Measurements from ENCODE around the gene BCAP31. TPM values are rescaled to one million over a fixed set of nuclear protein-coding genes. Genes with fewer than 3 reads are reported as not detected.

BCAP31 gene
- total RNA-seq, 1 donor from 2014 or later = 219 TPM

DNA sequence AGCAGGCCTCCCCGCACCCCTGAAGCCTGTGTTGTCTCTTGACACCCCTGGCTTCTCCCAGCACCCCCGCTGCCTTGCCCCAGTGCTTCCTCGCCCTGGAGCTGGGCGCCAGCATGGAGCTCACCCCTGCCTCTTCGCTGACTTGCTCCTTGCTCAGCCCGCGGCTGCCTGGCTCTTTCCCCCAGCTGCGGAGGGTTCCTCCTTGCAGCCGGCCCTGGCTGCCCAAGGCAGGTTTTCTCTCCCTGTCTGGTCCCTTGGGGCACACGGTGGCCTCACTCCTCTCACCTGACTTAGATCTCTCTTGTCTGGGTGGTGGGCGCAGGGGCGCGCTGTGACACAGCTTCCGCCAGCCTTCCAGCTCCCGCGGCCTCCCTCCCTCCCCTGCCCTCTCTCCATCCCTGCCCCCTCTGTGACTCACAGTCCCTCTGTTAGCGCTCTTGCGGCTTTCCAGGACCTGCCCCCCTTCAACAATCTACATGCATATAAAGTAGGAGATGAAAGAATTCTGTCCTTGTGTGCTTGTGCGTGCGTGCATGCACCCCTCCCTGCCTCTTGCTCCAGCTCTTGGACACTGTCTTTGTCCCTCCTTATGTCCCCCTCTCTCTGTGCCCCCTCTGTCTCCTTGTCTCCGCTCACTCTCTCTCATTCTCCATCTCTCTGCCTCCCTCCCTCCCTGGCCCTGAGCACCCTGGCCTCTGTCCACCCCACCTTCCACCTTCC is 42.1 kb upstream of the BCAP31 start:
- H3K9me3 ChIP-seq (ENCODE audit: insufficient read depth, low read depth, low read length) = no peaks in the 10 kb centered on the region
- Mint-ChIP-seq H3K27ac (ENCODE audit: unreplicated experiment) (no peak overlapping the region), H3K36me3 (ENCODE audit: low read depth, unreplicated experiment) (no peaks in the 10 kb centered on the region), H3K27me3 (ENCODE audit: low read depth, unreplicated experiment) (peaks cover 2% of the 10 kb centered on the region), H3K9me3 (ENCODE audit: unreplicated experiment) (no peaks in the 10 kb centered on the region), H3K4me3 (ENCODE audit: unreplicated experiment) (no peak overlapping the region), H3K4me1 (ENCODE audit: low read depth, unreplicated experiment) (no peaks in the 10 kb centered on the region)
- no peak for TF ChIP-seq EZH2 (IDR thresholded peaks at IDR 0.05; ENCODE audit: insufficient read depth, low read length)
- TF ChIP-seq, protein P1, sequence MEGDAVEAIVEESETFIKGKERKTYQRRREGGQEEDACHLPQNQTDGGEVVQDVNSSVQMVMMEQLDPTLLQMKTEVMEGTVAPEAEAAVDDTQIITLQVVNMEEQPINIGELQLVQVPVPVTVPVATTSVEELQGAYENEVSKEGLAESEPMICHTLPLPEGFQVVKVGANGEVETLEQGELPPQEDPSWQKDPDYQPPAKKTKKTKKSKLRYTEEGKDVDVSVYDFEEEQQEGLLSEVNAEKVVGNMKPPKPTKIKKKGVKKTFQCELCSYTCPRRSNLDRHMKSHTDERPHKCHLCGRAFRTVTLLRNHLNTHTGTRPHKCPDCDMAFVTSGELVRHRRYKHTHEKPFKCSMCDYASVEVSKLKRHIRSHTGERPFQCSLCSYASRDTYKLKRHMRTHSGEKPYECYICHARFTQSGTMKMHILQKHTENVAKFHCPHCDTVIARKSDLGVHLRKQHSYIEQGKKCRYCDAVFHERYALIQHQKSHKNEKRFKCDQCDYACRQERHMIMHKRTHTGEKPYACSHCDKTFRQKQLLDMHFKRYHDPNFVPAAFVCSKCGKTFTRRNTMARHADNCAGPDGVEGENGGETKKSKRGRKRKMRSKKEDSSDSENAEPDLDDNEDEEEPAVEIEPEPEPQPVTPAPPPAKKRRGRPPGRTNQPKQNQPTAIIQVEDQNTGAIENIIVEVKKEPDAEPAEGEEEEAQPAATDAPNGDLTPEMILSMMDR (IDR thresholded peaks at IDR 0.05; ENCODE audit: insufficient read depth, low read depth, low read length) = no peak
- H3K79me2 ChIP-seq (ENCODE audit: insufficient read depth, low read length) = no peaks in the 10 kb centered on the region
- peak overlapping the region; percentile 39 for H3K4me3 ChIP-seq (ENCODE audit: insufficient read depth, low read depth, low read length)
- FAIRE-seq (peak; percentile 5), DNase-seq (ENCODE audit: low read depth) (peak; percentile 61)
- H3K36me3 ChIP-seq (ENCODE audit: insufficient read depth, low read length) = no peaks in the 10 kb centered on the region
- peaks cover 5% of the 10 kb centered on the region for H4K20me1 ChIP-seq (ENCODE audit: insufficient read depth, low read length)
- H2AFZ ChIP-seq (ENCODE audit: low read depth, low read length) = peak overlapping the region; percentile 75
- peaks cover 25% of the 10 kb centered on the region for H3K4me1 ChIP-seq (ENCODE audit: insufficient read depth, low read length)
- H3K9ac ChIP-seq (ENCODE audit: low read length) = peak overlapping the region; percentile 76
- H3K27ac ChIP-seq (ENCODE audit: low read depth, low read length) = peak overlapping the region; percentile 68
- H3K4me2 ChIP-seq (ENCODE audit: low read length) = peak overlapping the region; percentile 87
- no peaks in the 10 kb centered on the region for H3K27me3 ChIP-seq (ENCODE audit: insufficient read depth, low read length)

DNA sequence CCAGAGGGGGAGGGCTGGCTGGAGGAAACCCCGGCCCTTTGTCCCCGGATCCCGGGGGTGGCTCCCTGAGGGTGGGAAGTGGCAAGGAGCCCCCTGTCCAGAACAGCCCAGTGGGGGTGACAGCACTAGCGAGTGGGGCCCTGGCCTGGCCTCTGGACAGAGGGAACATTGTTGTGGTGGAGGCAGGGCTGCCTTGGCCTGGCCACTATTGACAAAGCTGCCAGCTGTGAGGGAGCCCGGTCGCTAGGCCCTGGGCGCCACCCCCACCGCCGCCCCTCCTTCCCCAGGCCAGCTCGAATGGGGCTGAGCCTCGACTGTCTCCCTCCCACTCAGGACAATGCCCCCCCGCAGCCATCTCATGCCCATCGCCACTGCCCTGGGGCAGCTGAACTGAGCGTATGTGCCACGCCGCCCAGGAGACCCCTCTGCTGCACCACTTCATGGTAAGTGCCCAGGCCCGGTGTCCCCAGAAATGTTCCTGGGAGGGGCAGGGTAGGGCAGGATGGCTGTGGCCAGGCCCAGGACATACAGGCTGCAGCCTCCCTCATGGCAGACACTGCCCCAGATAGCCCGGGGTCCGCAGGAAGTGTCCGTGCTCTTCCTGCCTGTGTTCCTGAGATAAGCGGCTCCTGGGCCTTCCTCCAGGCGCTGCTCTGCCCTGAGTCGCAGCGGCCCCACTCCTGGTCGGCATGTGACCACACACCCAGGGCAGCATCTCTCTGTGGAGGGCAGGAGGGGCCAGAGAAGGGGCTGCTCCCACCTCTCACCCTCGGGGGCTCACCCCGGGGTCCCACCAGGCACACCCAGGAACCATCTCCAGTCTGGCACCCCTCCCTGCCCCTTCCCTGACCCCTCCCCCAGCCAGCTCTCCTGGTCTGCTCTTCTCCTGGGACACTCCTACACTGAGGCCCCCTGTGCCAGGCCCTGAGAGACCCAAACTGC is 41.2 kb upstream of the BCAP31 start:
- H3K4me2 ChIP-seq (ENCODE audit: low read length) = peak overlapping the region; percentile 87
- FAIRE-seq = no peak
- no peak for DNase-seq (ENCODE audit: low read depth)
- no peak for TF ChIP-seq EZH2 (IDR thresholded peaks at IDR 0.05; ENCODE audit: insufficient read depth, low read length)
- TF ChIP-seq, protein P1 (IDR thresholded peaks at IDR 0.05; ENCODE audit: insufficient read depth, low read depth, low read length) = no peak
- H3K36me3 ChIP-seq (ENCODE audit: insufficient read depth, low read length) = no peaks in the 10 kb centered on the region
- peaks cover 5% of the 10 kb centered on the region for H4K20me1 ChIP-seq (ENCODE audit: insufficient read depth, low read length)
- no peaks in the 10 kb centered on the region for H3K79me2 ChIP-seq (ENCODE audit: insufficient read depth, low read length)
- H3K4me3 ChIP-seq (ENCODE audit: insufficient read depth, low read depth, low read length) = peak overlapping the region; percentile 39
- H2AFZ ChIP-seq (ENCODE audit: low read depth, low read length) = peak overlapping the region; percentile 75
- H3K27me3 Mint-ChIP-seq (ENCODE audit: low read depth, unreplicated experiment) = peaks cover 2% of the 10 kb centered on the region
- no peaks in the 10 kb centered on the region for H3K36me3 Mint-ChIP-seq (ENCODE audit: low read depth, unreplicated experiment)
- H3K4me1 Mint-ChIP-seq (ENCODE audit: low read depth, unreplicated experiment) = no peaks in the 10 kb centered on the region
- peaks cover 25% of the 10 kb centered on the region for H3K4me1 ChIP-seq (ENCODE audit: insufficient read depth, low read length)
- peak overlapping the region; percentile 41 for H3K27ac Mint-ChIP-seq (ENCODE audit: unreplicated experiment)
- no peaks in the 10 kb centered on the region for H3K9me3 Mint-ChIP-seq (ENCODE audit: unreplicated experiment)
- H3K4me3 Mint-ChIP-seq (ENCODE audit: unreplicated experiment) = no peak overlapping the region
- H3K9ac ChIP-seq (ENCODE audit: low read length) = peak overlapping the region; percentile 76
- H3K27me3 ChIP-seq (ENCODE audit: insufficient read depth, low read length) = no peaks in the 10 kb centered on the region
- H3K9me3 ChIP-seq (ENCODE audit: insufficient read depth, low read depth, low read length) = no peaks in the 10 kb centered on the region
- H3K27ac ChIP-seq (ENCODE audit: low read depth, low read length) = peak overlapping the region; percentile 68

Measured in astrocyte (in vitro differentiated cells and primary cell).